Natural killer cell (primary cell): ENCODE measurements around the gene LDLRAD4. TPM values are rescaled to one million over a fixed set of nuclear protein-coding genes. Genes with fewer than 3 reads are reported as not detected.

Experiments used
- ATAC-seq, 3 donors: fragments of 150-1000 bp in 2 of 3; fragments of 200-7000 bp in 1 of 3; cut with Tn5 transposase; 1 replicate in 1 of 3; 2 replicates in 2 of 3; pipeline ENCODE4 v1.10.0; 2021; ENCODE audit warnings: mild to moderate bottlenecking in 2 of 3, moderate library complexity in 2 of 3
- DNase-seq, 2 donors: peaks; one replicate each; pipeline versions ENCODE4 v3.0.0 to v3.0.0-alpha.2; 2013 to 2021; ENCODE audit warnings: mixed read lengths in 1 of 2
- H3K27ac ChIP-seq: one replicate; pipeline ENCODE4 v1.5.1; 2013; ENCODE audit warnings: mild to moderate bottlenecking, low read length
- H3K27me3 ChIP-seq: one replicate; pipeline ENCODE4 v1.6.1; 2013; ENCODE audit warnings: low read length; ENCODE audit not compliant: control insufficient read depth, insufficient read depth
- H3K36me3 ChIP-seq: one replicate; pipeline ENCODE4 v1.6.1; 2013; ENCODE audit warnings: low read length; ENCODE audit not compliant: control insufficient read depth, insufficient read depth
- H3K4me1 ChIP-seq: one replicate; pipeline ENCODE4 v1.6.1; 2013; ENCODE audit warnings: low read length; ENCODE audit not compliant: control insufficient read depth, insufficient read depth
- H3K4me3 ChIP-seq: one replicate; pipeline ENCODE4 v1.5.1; 2013; ENCODE audit warnings: low read length
- H3K9me3 ChIP-seq: one replicate; pipeline ENCODE4 v1.6.1; 2013; ENCODE audit warnings: low read length; ENCODE audit not compliant: control insufficient read depth, insufficient read depth
- H3K27ac Mint-ChIP-seq, 2 donors: one replicate each; pipeline ENCODE4 v1.8.0; 2022; ENCODE audit warnings: mild to moderate bottlenecking in 2 of 2, mixed read lengths in 2 of 2, moderate library complexity in 1 of 2
- H3K27me3 Mint-ChIP-seq, 2 donors: one replicate each; pipeline ENCODE4 v1.8.0; 2022; ENCODE audit warnings: low read depth in 2 of 2, mixed read lengths in 2 of 2
- H3K36me3 Mint-ChIP-seq: one replicate; pipeline ENCODE4 v1.8.0; 2022; ENCODE audit warnings: mixed read lengths
- H3K4me1 Mint-ChIP-seq, 2 donors: one replicate each; pipeline ENCODE4 v1.8.0; 2022; ENCODE audit warnings: mixed read lengths in 2 of 2
- H3K4me3 Mint-ChIP-seq: one replicate; pipeline ENCODE4 v1.8.0; 2022; ENCODE audit warnings: mild to moderate bottlenecking, moderate library complexity, mixed read lengths
- H3K9me3 Mint-ChIP-seq, 2 donors: one replicate each; pipeline ENCODE4 v1.8.0; 2022; ENCODE audit warnings: mixed read lengths in 2 of 2
- CTCF ChIP-seq: fragments of 200-600 bp; IDR thresholded peaks from one replicate; pipeline ENCODE4 v1.8.0; 2022; ENCODE audit warnings: antibody characterized with exemption
- WGBS: methylation state at CpG from one replicate; pipeline ENCODE4 v1.1.7; 2013; ENCODE audit warnings: missing lambda C conversion rate; ENCODE audit not compliant: insufficient coverage; 5-methylcytosine and 5-hydroxymethylcytosine counted together
- intact Hi-C: fragments of 100-400 bp; cut with micrococcal nuclease; formaldehyde crosslinking; loops from one replicate; pipeline ENCODE4 v1.14.2; 2022
- total RNA-seq, 4 donors: library from RNA; stranded (reverse); fragments of 120-200 nt in 1 of 4; gene quantifications; one replicate each; pipeline versions ENCODE4 v1.2.3 to v1.2.4, GENCODE V29; 2013 to 2022

LDLRAD4 gene
- total RNA-seq, 3 donors from 2014 or later (not counting 1 experiment from before 2014, with no cell fraction given) = 24.0 to 36.3 (median 29.2) TPM

- no peaks in the 10 kb centered on the region for H3K36me3 ChIP-seq
- H3K4me3 ChIP-seq = peak overlapping the region; percentile 37
- Mint-ChIP-seq H3K36me3 (peaks cover 18% of the 10 kb centered on the region), H3K27me3 (no peaks in the 10 kb centered on the region), H3K9me3 (peaks cover 2 to 6% of the 10 kb centered on the region in 2 donors), H3K4me3 (peak overlapping the region; percentile 97), H3K4me1 (peaks cover 56 to 62% of the 10 kb centered on the region in 2 donors), H3K27ac (peak overlapping the region; percentile 91 to 96)
- intact Hi-C loops = loop anchor here (2.0 kb wide), 1 partner anchor 262 kb away; the partner anchor contains the start of genes FAM210A and RNMT
- no peaks in the 10 kb centered on the region for H3K27me3 ChIP-seq
- TF ChIP-seq CTCF = no peak
- peak; percentile 53 to 83 for DNase-seq
- H3K27ac ChIP-seq = peak overlapping the region; percentile 72
- peaks cover 31% of the 10 kb centered on the region for H3K4me1 ChIP-seq
- whole genome bisulfite sequencing = 0% methylated on average over 12 of the region's 14 CpGs
- H3K9me3 ChIP-seq = no peaks in the 10 kb centered on the region
- peak; percentile 88 to 90 (median 89) for ATAC-seq
Observed at GRCh38 chr18:13464432-13465123, 246.0 kb downstream of the LDLRAD4 start.

- Histone ChIP-seq H3K9me3 (no peaks in the 10 kb centered on the region), H3K27me3 (no peaks in the 10 kb centered on the region), H3K4me1 (peaks cover 31% of the 10 kb centered on the region), H3K4me3 (peak overlapping the region; percentile 37), H3K27ac (peak overlapping the region; percentile 72), H3K36me3 (no peaks in the 10 kb centered on the region)
- H3K27me3 Mint-ChIP-seq = no peaks in the 10 kb centered on the region
- H3K9me3 Mint-ChIP-seq = peaks cover 2 to 6% of the 10 kb centered on the region in 2 donors
- DNase-seq (no peak), ATAC-seq (peak in 1 of 3 donors; percentile 10)
- WGBS = 0% methylated on average over 3 of the region's 4 CpGs
- peaks cover 18% of the 10 kb centered on the region for H3K36me3 Mint-ChIP-seq
- intact Hi-C loops = loop anchor here (2.0 kb wide), 1 partner anchor 262 kb away; the partner anchor contains the start of genes FAM210A and RNMT
- H3K4me1 Mint-ChIP-seq = peaks cover 59 to 64% of the 10 kb centered on the region in 2 donors
- no peak for TF ChIP-seq CTCF
- peak overlapping the region; percentile 91 to 96 for H3K27ac Mint-ChIP-seq
- H3K4me3 Mint-ChIP-seq = peak overlapping the region; percentile 97
Observed at GRCh38 chr18:13465124-13465446, 246.5 kb downstream of the LDLRAD4 start.

- Mint-ChIP-seq H3K4me1 (peaks cover 59 to 65% of the 10 kb centered on the region in 2 donors), H3K27me3 (no peaks in the 10 kb centered on the region), H3K27ac (peak overlapping the region; percentile 91 to 96), H3K36me3 (peaks cover 18% of the 10 kb centered on the region), H3K4me3 (peak overlapping the region; percentile 97), H3K9me3 (peaks cover 2 to 6% of the 10 kb centered on the region in 2 donors)
- ATAC-seq (no peak), DNase-seq (peak in 1 of 2 donors; percentile 21)
- H3K9me3 ChIP-seq = no peaks in the 10 kb centered on the region
- TF ChIP-seq CTCF = no peak
- intact Hi-C loops = loop anchor here (2.0 kb wide), 1 partner anchor 261 kb away; the partner anchor contains the start of genes FAM210A and RNMT
- peak overlapping the region; percentile 37 for H3K4me3 ChIP-seq
- 29% methylated on average over 2 of the region's 5 CpGs for WGBS
- no peaks in the 10 kb centered on the region for H3K36me3 ChIP-seq
- peaks cover 31% of the 10 kb centered on the region for H3K4me1 ChIP-seq
- no peaks in the 10 kb centered on the region for H3K27me3 ChIP-seq
- H3K27ac ChIP-seq = peak overlapping the region; percentile 72
Observed at GRCh38 chr18:13465476-13465875, 246.9 kb downstream of the LDLRAD4 start.
